Activated CD8-positive, alpha-beta memory T cell treated with anti-CD3 and anti-CD28 coated beads for 48 hours (primary cell): ENCODE measurements around the gene XRRA1.
A peak's percentile ranks its signal among the peaks of the same experiment; 100 is the strongest.

Experiments used
- DNase-seq, 3 experiments: peaks; one replicate each; pipeline ENCODE4 v3.0.0-alpha.2; 2020; ENCODE audit warnings: low read depth in 2 of 3, low spot score in 2 of 3

XRRA1 gene

GRCh38 chr11:74952752-74953151, 3.9 kb upstream of the XRRA1 start:
- DNase-seq, result no peak

GRCh38 chr11:74951226-74951625, 2.3 kb upstream of the XRRA1 start:
- no peak for DNase-seq

GRCh38 chr11:74950374-74950969, 1.6 kb upstream of the XRRA1 start:
- no peak for DNase-seq

- no peak for DNase-seq
Observed at GRCh38 chr11:74949753-74950137, 854 bp upstream of the XRRA1 start.

- no peak for DNase-seq
Observed at GRCh38 chr11:74948546-74948897, 369 bp downstream of the XRRA1 start.

- DNase-seq, result no peak
Observed at GRCh38 chr11:74942073-74942759, 6.7 kb downstream of the XRRA1 start.

GRCh38 chr11:74941492-74941891, 7.4 kb downstream of the XRRA1 start:
- no peak for DNase-seq

- DNase-seq, result no peak
Observed at GRCh38 chr11:74937696-74938475, 11.0 kb downstream of the XRRA1 start.

- DNase-seq, result no peak
Observed at GRCh38 chr11:74936976-74937375, 11.9 kb downstream of the XRRA1 start.

- no peak for DNase-seq
Observed at GRCh38 chr11:74936087-74936486, 12.8 kb downstream of the XRRA1 start.

GRCh38 chr11:74935285-74935684, 13.6 kb downstream of the XRRA1 start:
- DNase-seq, result no peak

GRCh38 chr11:74933765-74934164, 15.1 kb downstream of the XRRA1 start:
- no peak for DNase-seq

- DNase-seq, result no peak
Observed at GRCh38 chr11:74932797-74933196, 16.1 kb downstream of the XRRA1 start.

GRCh38 chr11:74932169-74932568, 16.7 kb downstream of the XRRA1 start:
- DNase-seq, result no peak

GRCh38 chr11:74929431-74930363, 19.2 kb downstream of the XRRA1 start:
- peak in 1 of 3 experiments; percentile 47 for DNase-seq

GRCh38 chr11:74927496-74927895, 21.4 kb downstream of the XRRA1 start:
- no peak for DNase-seq

- no peak for DNase-seq
Observed at GRCh38 chr11:74926304-74927030, 22.4 kb downstream of the XRRA1 start.

- no peak for DNase-seq
Observed at GRCh38 chr11:74925281-74925680, 23.6 kb downstream of the XRRA1 start.

- DNase-seq, result no peak
Observed at GRCh38 chr11:74923125-74923524, 25.8 kb downstream of the XRRA1 start.

GRCh38 chr11:74909812-74910211, 39.1 kb downstream of the XRRA1 start:
- no peak for DNase-seq

- no peak for DNase-seq
Observed at GRCh38 chr11:74909385-74909784, 39.5 kb downstream of the XRRA1 start.
